Activated naive CD4-positive, alpha-beta T cell treated with anti-CD3 and anti-CD28 coated beads, Interleukin-2, amount 50 U/mL, for 24 hours (primary cell): ENCODE data around the gene C20orf173.
A peak's percentile ranks its signal among the peaks of the same experiment; 100 is the strongest.
"Not testable (repeated sequence)": the region's sequence is repeated elsewhere in the genome, so short reads cannot be mapped to it uniquely, and the experiment has no call there.

Source experiments
- H3K27ac Mint-ChIP-seq: one replicate; pipeline ENCODE4 v1.8.0; 2021; ENCODE audit warnings: mild to moderate bottlenecking, mixed read lengths
- H3K27me3 Mint-ChIP-seq: one replicate; pipeline ENCODE4 v1.8.0; 2021; ENCODE audit warnings: mixed read lengths
- H3K36me3 Mint-ChIP-seq: one replicate; pipeline ENCODE4 v1.8.0; 2021; ENCODE audit warnings: mixed read lengths
- H3K4me1 Mint-ChIP-seq: one replicate; pipeline ENCODE4 v1.8.0; 2021; ENCODE audit warnings: mixed read lengths
- H3K4me3 Mint-ChIP-seq: one replicate; pipeline ENCODE4 v1.8.0; 2021; ENCODE audit warnings: mild to moderate bottlenecking, mixed read lengths
- H3K9me3 Mint-ChIP-seq: one replicate; pipeline ENCODE4 v1.8.0; 2021; ENCODE audit warnings: mixed read lengths

C20orf173 gene

GRCh38 chr20:35525639-35526038, 3.8 kb downstream of the C20orf173 start:
- Mint-ChIP-seq H3K4me3 (no peak overlapping the region), H3K36me3 (no peaks in the 10 kb centered on the region), H3K4me1 (no peaks in the 10 kb centered on the region), H3K27me3 (no peaks in the 10 kb centered on the region), H3K27ac (no peak overlapping the region), H3K9me3 (no peaks in the 10 kb centered on the region)

- Mint-ChIP-seq H3K4me1 (no peaks in the 10 kb centered on the region), H3K9me3 (no peaks in the 10 kb centered on the region), H3K27ac (no peak overlapping the region), H3K27me3 (no peaks in the 10 kb centered on the region), H3K36me3 (no peaks in the 10 kb centered on the region), H3K4me3 (no peak overlapping the region)
These were observed 6.1 kb downstream of the C20orf173 start for GRCh38 chr20:35523298-35523888.

- Mint-ChIP-seq H3K27me3 (no peaks in the 10 kb centered on the region), H3K27ac (no peak overlapping the region), H3K36me3 (no peaks in the 10 kb centered on the region), H3K4me1 (no peaks in the 10 kb centered on the region), H3K9me3 (no peaks in the 10 kb centered on the region), H3K4me3 (no peak overlapping the region)
These were observed 10.5 kb downstream of the C20orf173 start for GRCh38 chr20:35518955-35519354.

GRCh38 chr20:35517767-35518166, 11.7 kb downstream of the C20orf173 start:
- H3K36me3 Mint-ChIP-seq, H3K9me3 Mint-ChIP-seq, H3K4me3 Mint-ChIP-seq, H3K27ac Mint-ChIP-seq, H3K27me3 Mint-ChIP-seq, H3K4me1 Mint-ChIP-seq: not testable (repeated sequence)

GRCh38 chr20:35517125-35517524, 12.3 kb downstream of the C20orf173 start:
- no peak overlapping the region for H3K4me3 Mint-ChIP-seq
- H3K9me3 Mint-ChIP-seq: no peaks in the 10 kb centered on the region
- H3K4me1 Mint-ChIP-seq: no peaks in the 10 kb centered on the region
- no peaks in the 10 kb centered on the region for H3K27me3 Mint-ChIP-seq
- no peak overlapping the region for H3K27ac Mint-ChIP-seq
- H3K36me3 Mint-ChIP-seq: peaks cover 2% of the 10 kb centered on the region

- Mint-ChIP-seq H3K36me3 (peaks cover 2% of the 10 kb centered on the region), H3K27me3 (no peaks in the 10 kb centered on the region), H3K27ac (no peak overlapping the region), H3K4me3 (no peak overlapping the region), H3K4me1 (no peaks in the 10 kb centered on the region), H3K9me3 (no peaks in the 10 kb centered on the region)
These were observed 13.4 kb downstream of the C20orf173 start for GRCh38 chr20:35515949-35516645.

- H3K27ac Mint-ChIP-seq: no peak overlapping the region
- no peak overlapping the region for H3K4me3 Mint-ChIP-seq
- peaks cover 2% of the 10 kb centered on the region for H3K36me3 Mint-ChIP-seq
- no peaks in the 10 kb centered on the region for H3K4me1 Mint-ChIP-seq
- no peaks in the 10 kb centered on the region for H3K27me3 Mint-ChIP-seq
- no peaks in the 10 kb centered on the region for H3K9me3 Mint-ChIP-seq
These were observed 14.1 kb downstream of the C20orf173 start for GRCh38 chr20:35515341-35515740.

- H3K27me3 Mint-ChIP-seq: no peaks in the 10 kb centered on the region
- H3K27ac Mint-ChIP-seq: no peak overlapping the region
- H3K4me3 Mint-ChIP-seq: no peak overlapping the region
- H3K4me1 Mint-ChIP-seq: no peaks in the 10 kb centered on the region
- H3K9me3 Mint-ChIP-seq: no peaks in the 10 kb centered on the region
- H3K36me3 Mint-ChIP-seq: peaks cover 2% of the 10 kb centered on the region
These were observed 15.0 kb downstream of the C20orf173 start for GRCh38 chr20:35514371-35514932.

- H3K36me3 Mint-ChIP-seq: peaks cover 9% of the 10 kb centered on the region
- no peak overlapping the region for H3K27ac Mint-ChIP-seq
- H3K4me3 Mint-ChIP-seq: no peak overlapping the region
- H3K27me3 Mint-ChIP-seq: no peaks in the 10 kb centered on the region
- peaks cover 6% of the 10 kb centered on the region for H3K4me1 Mint-ChIP-seq
- H3K9me3 Mint-ChIP-seq: no peaks in the 10 kb centered on the region
These were observed 17.5 kb downstream of the C20orf173 start for GRCh38 chr20:35511814-35512420.

GRCh38 chr20:35510951-35511735, 18.3 kb downstream of the C20orf173 start:
- Mint-ChIP-seq H3K9me3 (no peaks in the 10 kb centered on the region), H3K27me3 (no peaks in the 10 kb centered on the region), H3K4me3 (no peak overlapping the region), H3K36me3 (peaks cover 9% of the 10 kb centered on the region), H3K4me1 (peaks cover 11% of the 10 kb centered on the region), H3K27ac (no peak overlapping the region)

GRCh38 chr20:35508493-35509218, 20.8 kb downstream of the C20orf173 start:
- Mint-ChIP-seq H3K27me3 (no peaks in the 10 kb centered on the region), H3K27ac (no peak overlapping the region), H3K36me3 (peaks cover 14% of the 10 kb centered on the region), H3K4me3 (no peak overlapping the region), H3K9me3 (no peaks in the 10 kb centered on the region), H3K4me1 (peaks cover 30% of the 10 kb centered on the region)

- peaks cover 23% of the 10 kb centered on the region for H3K36me3 Mint-ChIP-seq
- no peak overlapping the region for H3K4me3 Mint-ChIP-seq
- H3K9me3 Mint-ChIP-seq: no peaks in the 10 kb centered on the region
- peak overlapping the region; percentile 89 for H3K27ac Mint-ChIP-seq
- peaks cover 41% of the 10 kb centered on the region for H3K4me1 Mint-ChIP-seq
- H3K27me3 Mint-ChIP-seq: no peaks in the 10 kb centered on the region
These were observed 22.4 kb downstream of the C20orf173 start for GRCh38 chr20:35506872-35507638.

- Mint-ChIP-seq H3K4me3 (peak overlapping the region; percentile 23), H3K27ac (peak overlapping the region; percentile 64), H3K9me3 (no peaks in the 10 kb centered on the region), H3K36me3 (peaks cover 26% of the 10 kb centered on the region), H3K4me1 (peaks cover 41% of the 10 kb centered on the region), H3K27me3 (no peaks in the 10 kb centered on the region)
These were observed 23.3 kb downstream of the C20orf173 start for GRCh38 chr20:35506179-35506578.

GRCh38 chr20:35504751-35505150, 24.7 kb downstream of the C20orf173 start:
- no peak overlapping the region for H3K4me3 Mint-ChIP-seq
- H3K9me3 Mint-ChIP-seq: no peaks in the 10 kb centered on the region
- peaks cover 29% of the 10 kb centered on the region for H3K36me3 Mint-ChIP-seq
- H3K27me3 Mint-ChIP-seq: no peaks in the 10 kb centered on the region
- no peak overlapping the region for H3K27ac Mint-ChIP-seq
- H3K4me1 Mint-ChIP-seq: peaks cover 41% of the 10 kb centered on the region
